DND-41 (cell line): ENCODE results near the gene NR1H4.
A peak's percentile ranks its signal among the peaks of the same experiment; 100 is the strongest.

ENCODE experiments used
- ATAC-seq: fragments of 200-7000 bp; cut with Tn5 transposase; 3 replicates; pipeline ENCODE4 v1.9.1; 2021; ENCODE audit warnings: low read depth; ENCODE audit not compliant: insufficient read depth
- DNase-seq: peaks from one replicate; pipeline ENCODE4 v3.0.0-alpha.2; 2020
- H2AFZ ChIP-seq: 2 replicates; pipeline ENCODE4 v1.6.0; 2012; ENCODE audit warnings: low read depth, low read length
- H3K27ac ChIP-seq: 2 replicates; pipeline ENCODE4 v1.5.1; 2012; ENCODE audit warnings: low read length, inconsistent platforms
- H3K27me3 ChIP-seq: fragments of 200-600 bp; sonication (generic); 2 replicates; pipeline ENCODE4 v1.6.0; 2012; ENCODE audit warnings: low read length, mild to moderate bottlenecking, inconsistent platforms; ENCODE audit not compliant: insufficient read depth, poor library complexity
- H3K36me3 ChIP-seq: 2 replicates; pipeline ENCODE4 v1.5.1; 2012; ENCODE audit warnings: low read length, inconsistent platforms; ENCODE audit not compliant: insufficient read depth
- H3K4me1 ChIP-seq: 2 replicates; pipeline ENCODE4 v1.5.1; 2012; ENCODE audit warnings: mild to moderate bottlenecking, low read length; ENCODE audit not compliant: insufficient read depth
- H3K4me2 ChIP-seq: 2 replicates; pipeline ENCODE4 v1.6.0; 2012; ENCODE audit warnings: mild to moderate bottlenecking, moderate library complexity, low read length, inconsistent platforms; ENCODE audit not compliant: insufficient read depth
- H3K4me3 ChIP-seq, 2 experiments: fragments of 200-600 bp in 1 of 2; shearing (Covaris generic) in 1 of 2; 2 replicates each; pipeline ENCODE4 v1.5.1; 2012 to 2016; ENCODE audit warnings: inconsistent platforms in 2 of 2, low read length in 2 of 2, mild to moderate bottlenecking in 2 of 2, low read depth in 1 of 2, moderate library complexity in 1 of 2
- H3K79me2 ChIP-seq: 2 replicates; pipeline ENCODE4 v1.6.0; 2012; ENCODE audit warnings: low read length, inconsistent platforms; ENCODE audit not compliant: insufficient read depth
- H3K9ac ChIP-seq: 2 replicates; pipeline ENCODE4 v1.6.0; 2012; ENCODE audit warnings: low read depth, mild to moderate bottlenecking, inconsistent platforms, low read length, moderate library complexity
- H3K9me3 ChIP-seq: 2 replicates; pipeline ENCODE4 v1.5.1; 2012; ENCODE audit warnings: low read length, moderate library complexity, mild to moderate bottlenecking, inconsistent platforms; ENCODE audit not compliant: insufficient read depth, severe bottlenecking
- H4K20me1 ChIP-seq: 2 replicates; pipeline ENCODE4 v1.6.0; 2012; ENCODE audit warnings: low read length; ENCODE audit not compliant: insufficient read depth
- EZH2 ChIP-seq: IDR thresholded peaks from 3 replicates; pipeline ENCODE4 v1.6.1; 2012; ENCODE audit warnings: borderline replicate concordance, low read depth, mild to moderate bottlenecking, moderate library complexity, low read length, inconsistent platforms; ENCODE audit not compliant: severe bottlenecking
- TF ChIP-seq, protein P1 (sequence below): IDR thresholded peaks from 2 replicates; pipeline ENCODE4 v1.5.1; 2012; ENCODE audit warnings: borderline replicate concordance, low read length, moderate library complexity, mild to moderate bottlenecking; ENCODE audit not compliant: poor library complexity, severe bottlenecking; ENCODE audit errors: extremely low read depth

NR1H4 gene

DNA sequence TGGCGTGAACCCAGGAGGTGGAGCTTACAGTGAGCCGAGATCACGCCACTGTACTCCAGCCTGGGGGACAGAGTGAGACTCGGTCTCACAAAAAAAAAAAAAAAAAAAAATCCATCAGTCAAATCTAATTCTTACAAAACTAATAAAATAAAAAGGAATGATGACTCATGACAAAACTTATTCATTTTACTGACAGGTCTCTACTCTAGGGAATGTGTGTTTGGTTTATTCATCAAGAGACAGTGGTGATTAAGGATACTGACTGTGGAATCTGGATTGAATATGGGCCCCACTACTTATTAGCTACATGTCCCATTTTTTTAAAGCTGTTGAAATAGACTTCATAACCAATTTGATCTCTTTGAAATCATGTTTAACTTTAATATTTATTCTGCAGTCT is 70.5 kb downstream of the NR1H4 start:
- no peak for ATAC-seq
- no peak for TF ChIP-seq EZH2
- TF ChIP-seq, protein P1, sequence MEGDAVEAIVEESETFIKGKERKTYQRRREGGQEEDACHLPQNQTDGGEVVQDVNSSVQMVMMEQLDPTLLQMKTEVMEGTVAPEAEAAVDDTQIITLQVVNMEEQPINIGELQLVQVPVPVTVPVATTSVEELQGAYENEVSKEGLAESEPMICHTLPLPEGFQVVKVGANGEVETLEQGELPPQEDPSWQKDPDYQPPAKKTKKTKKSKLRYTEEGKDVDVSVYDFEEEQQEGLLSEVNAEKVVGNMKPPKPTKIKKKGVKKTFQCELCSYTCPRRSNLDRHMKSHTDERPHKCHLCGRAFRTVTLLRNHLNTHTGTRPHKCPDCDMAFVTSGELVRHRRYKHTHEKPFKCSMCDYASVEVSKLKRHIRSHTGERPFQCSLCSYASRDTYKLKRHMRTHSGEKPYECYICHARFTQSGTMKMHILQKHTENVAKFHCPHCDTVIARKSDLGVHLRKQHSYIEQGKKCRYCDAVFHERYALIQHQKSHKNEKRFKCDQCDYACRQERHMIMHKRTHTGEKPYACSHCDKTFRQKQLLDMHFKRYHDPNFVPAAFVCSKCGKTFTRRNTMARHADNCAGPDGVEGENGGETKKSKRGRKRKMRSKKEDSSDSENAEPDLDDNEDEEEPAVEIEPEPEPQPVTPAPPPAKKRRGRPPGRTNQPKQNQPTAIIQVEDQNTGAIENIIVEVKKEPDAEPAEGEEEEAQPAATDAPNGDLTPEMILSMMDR = no peak
- Histone ChIP-seq H3K9ac (no peak overlapping the region), H3K27ac (no peak overlapping the region), H3K27me3 (no peaks in the 10 kb centered on the region), H3K4me3 (no peak overlapping the region), H3K36me3 (no peaks in the 10 kb centered on the region), H3K79me2 (no peaks in the 10 kb centered on the region), H3K4me2 (no peak overlapping the region), H3K4me1 (no peaks in the 10 kb centered on the region), H4K20me1 (no peaks in the 10 kb centered on the region), H3K9me3 (no peaks in the 10 kb centered on the region), H2AFZ (no peak overlapping the region)
- no peak for DNase-seq

DNA sequence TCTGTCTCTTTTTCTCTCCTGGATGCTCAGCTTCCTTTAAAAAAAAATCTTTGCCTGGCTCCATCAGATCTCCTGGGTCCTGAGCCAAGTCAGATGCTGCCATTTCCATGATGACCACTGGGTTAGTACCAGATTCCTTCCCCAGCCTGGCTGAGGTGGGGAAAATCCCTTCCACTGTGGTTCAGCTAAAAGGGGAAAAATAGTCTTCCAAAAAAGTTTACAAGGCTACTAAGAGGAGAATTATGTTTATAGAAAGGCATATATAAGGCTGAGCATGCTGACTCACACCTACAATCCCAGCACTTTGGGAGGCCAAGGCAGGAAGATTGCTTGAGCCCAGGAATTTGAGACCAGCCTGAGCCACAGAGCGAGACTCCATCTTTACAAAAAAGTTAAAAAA is 71.4 kb downstream of the NR1H4 start:
- H3K9ac ChIP-seq = no peak overlapping the region
- H4K20me1 ChIP-seq = no peaks in the 10 kb centered on the region
- no peak for DNase-seq
- no peak overlapping the region for H3K4me2 ChIP-seq
- H3K36me3 ChIP-seq = no peaks in the 10 kb centered on the region
- no peak overlapping the region for H3K27ac ChIP-seq
- TF ChIP-seq, protein P1 = no peak
- no peak for TF ChIP-seq EZH2
- no peaks in the 10 kb centered on the region for H3K4me1 ChIP-seq
- no peaks in the 10 kb centered on the region for H3K27me3 ChIP-seq
- H3K4me3 ChIP-seq = no peak overlapping the region
- no peaks in the 10 kb centered on the region for H3K9me3 ChIP-seq
- H2AFZ ChIP-seq = no peak overlapping the region
- no peak for ATAC-seq
- H3K79me2 ChIP-seq = no peaks in the 10 kb centered on the region

DNA sequence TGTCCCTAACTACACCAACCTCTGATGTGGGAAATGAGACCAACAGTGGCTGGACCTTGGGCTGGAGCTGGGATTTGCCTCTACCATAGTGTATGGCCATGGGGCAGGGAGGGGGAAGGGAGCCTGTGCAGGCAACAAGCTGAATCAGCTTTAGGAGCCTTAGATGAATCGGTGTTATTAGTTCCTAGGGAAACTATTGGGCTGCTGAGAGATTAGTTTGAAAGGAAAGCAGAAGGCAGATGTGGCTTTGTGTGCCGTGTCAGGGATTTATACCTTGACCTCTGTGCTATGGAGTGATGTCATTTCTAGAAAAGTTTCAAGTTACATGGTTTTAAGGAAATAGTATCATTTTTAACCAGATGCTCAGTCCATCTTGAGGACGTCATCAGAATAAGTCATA is 80.3 kb downstream of the NR1H4 start:
- TF ChIP-seq EZH2 = no peak
- TF ChIP-seq, protein P1 = no peak
- H2AFZ ChIP-seq = no peak overlapping the region
- H3K4me1 ChIP-seq = no peaks in the 10 kb centered on the region
- H3K9me3 ChIP-seq = no peaks in the 10 kb centered on the region
- ATAC-seq (no peak), DNase-seq (no peak)
- no peaks in the 10 kb centered on the region for H4K20me1 ChIP-seq
- no peaks in the 10 kb centered on the region for H3K36me3 ChIP-seq
- H3K4me3 ChIP-seq = no peak overlapping the region
- H3K27me3 ChIP-seq = no peaks in the 10 kb centered on the region
- H3K4me2 ChIP-seq = no peak overlapping the region
- no peak overlapping the region for H3K27ac ChIP-seq
- H3K9ac ChIP-seq = no peak overlapping the region
- no peaks in the 10 kb centered on the region for H3K79me2 ChIP-seq

DNA sequence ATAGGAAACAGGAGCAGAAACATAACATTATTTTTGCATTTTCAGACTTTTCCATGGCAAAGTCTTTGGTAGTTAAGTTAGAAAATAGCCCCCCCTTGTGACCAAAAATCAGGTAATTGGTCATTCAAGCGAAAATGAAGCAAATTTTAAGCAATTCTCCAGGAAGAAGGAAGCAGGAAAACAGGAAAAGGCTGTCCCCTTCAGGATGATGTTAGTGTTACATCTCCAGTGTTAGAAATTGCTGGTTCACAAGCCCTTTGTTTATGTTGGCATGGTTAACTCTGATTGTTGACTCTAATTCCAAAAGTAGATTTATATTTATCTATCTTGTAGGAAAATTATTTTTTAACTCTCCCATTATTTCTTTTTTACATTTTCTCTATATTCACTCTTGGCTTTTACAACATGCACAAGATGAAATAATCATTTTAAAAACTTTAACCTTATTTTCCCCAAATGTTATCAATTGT is 81.0 kb downstream of the NR1H4 start:
- H3K36me3 ChIP-seq = no peaks in the 10 kb centered on the region
- ATAC-seq (peak; percentile 35; the same call in 2 of the 3 replicates), DNase-seq (peak; percentile 8)
- H3K4me2 ChIP-seq = no peak overlapping the region
- no peak for TF ChIP-seq EZH2
- TF ChIP-seq, protein P1 = peak; percentile 70
- no peaks in the 10 kb centered on the region for H3K79me2 ChIP-seq
- H3K9me3 ChIP-seq = no peaks in the 10 kb centered on the region
- H2AFZ ChIP-seq = no peak overlapping the region
- H4K20me1 ChIP-seq = no peaks in the 10 kb centered on the region
- H3K27me3 ChIP-seq = no peaks in the 10 kb centered on the region
- no peak overlapping the region for H3K4me3 ChIP-seq
- H3K27ac ChIP-seq = no peak overlapping the region
- H3K9ac ChIP-seq = no peak overlapping the region
- H3K4me1 ChIP-seq = no peaks in the 10 kb centered on the region
